GM19351 (cell line): ENCODE measurements around the gene RND2.
A peak's percentile ranks its signal among the peaks of the same experiment; 100 is the strongest.

Source experiments
- ATAC-seq: cut with Tn5 transposase; IDR thresholded peaks from one replicate; pipeline ENCODE4 v1.9.1; 2021; ENCODE audit warnings: mild to moderate bottlenecking, moderate library complexity; ENCODE audit not compliant: unreplicated experiment

Gene RND2

DNA sequence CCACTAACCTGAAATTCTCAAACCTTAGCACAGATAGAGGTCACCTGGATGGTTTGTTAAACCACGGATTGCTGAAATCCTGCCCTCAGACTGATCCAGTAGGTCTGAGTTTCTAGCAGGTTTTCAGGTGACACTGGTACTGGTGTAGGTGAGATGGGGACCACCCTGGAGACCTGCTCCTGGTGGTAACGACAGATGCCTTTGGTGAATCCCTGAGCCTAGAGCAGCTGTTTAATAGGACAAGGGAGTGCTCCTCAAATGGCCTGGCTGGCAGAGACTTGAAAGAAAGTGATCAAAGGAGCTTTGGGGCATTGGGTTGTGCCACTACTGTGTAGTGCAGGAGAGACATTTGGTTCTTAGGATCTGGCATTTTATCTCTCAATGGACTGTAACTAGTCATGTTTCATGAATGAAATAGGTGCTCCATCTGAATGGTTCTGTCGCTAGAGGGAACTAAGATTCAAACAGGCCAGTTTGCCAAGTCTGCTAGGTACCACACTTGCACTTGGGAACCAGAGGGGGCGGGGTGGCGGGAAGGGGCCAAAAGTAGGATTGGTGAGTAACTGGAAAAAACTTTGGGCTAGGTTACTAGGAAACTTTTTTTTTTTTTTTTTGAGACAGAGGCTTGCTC, 21.4 kb upstream of the RND2 start:
- ATAC-seq = no peak

GRCh38 chr17:43006639-43007551, 18.1 kb upstream of the RND2 start, which contains the start of gene IFI35:
Gene IFI35, plus strand, starts transcription at chr17:43006784. Its CDS starts 164 bp downstream, at chr17:43006948.
- ATAC-seq = peak; percentile 86

DNA sequence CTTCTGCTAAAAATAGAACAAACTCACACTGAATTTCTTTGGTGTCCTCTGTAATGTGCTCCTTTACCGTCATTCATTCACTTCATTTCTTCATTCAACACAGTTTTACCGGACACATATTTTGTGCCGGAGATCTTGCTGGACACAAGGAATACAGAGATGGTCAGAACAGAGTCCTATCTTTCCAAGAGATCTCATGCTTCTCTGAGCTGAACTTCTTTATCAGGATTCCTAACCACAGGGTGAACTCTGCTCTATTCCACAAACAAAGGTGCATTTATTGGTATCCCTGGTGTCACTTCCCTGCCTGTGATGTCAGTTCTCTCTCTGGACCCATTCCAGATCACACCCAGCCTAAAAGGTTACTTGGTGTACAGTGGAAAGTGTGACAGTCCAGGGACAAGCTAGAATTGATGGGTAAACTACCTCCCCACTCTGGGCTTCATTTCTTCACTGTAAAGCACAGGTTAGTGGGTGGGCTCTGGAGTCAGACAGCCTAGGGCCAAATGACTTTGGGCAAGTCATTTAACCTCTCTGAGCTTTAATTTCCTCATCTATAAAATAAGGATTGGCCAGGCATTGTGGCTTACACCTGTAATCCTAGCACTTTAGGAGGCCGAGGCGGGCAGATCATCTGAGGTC, 14.2 kb upstream of the RND2 start:
- ATAC-seq = no peak

DNA sequence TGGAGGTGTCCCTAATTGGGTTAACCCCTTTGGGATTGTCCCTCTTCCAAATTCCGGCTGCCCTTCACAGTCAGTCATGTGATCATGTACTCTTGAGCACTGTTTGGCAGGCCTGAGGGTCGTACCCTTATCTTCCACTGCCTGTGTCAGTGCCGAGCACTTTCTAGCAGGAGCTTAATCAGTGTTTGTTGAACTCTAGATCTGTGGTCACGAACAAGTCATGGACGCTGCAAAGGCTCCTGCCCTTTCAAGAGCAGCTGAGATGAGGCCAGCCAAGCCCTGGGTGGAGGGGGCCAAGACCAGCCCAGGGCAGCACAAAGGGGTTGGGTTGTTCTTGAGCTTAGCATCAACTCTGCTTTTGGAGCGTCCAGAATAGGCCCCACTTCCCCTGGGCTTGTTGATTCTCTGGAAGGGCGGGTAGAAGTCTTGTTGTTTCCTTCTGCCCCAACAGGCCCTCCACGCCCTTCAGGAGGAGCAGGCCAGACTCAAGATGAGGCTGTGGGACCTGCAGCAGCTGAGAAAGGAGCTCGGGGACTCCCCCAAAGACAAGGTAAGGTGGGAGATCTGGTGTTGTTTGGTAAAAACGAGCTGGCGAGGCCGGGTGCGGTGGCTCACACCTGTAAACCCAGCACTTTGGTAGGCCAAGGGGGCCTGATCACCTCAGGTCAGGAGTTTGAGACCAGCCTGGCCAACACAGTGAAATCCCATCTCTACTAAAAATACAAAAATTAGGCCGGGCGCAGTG, 13.1 kb upstream of the RND2 start:
- ATAC-seq = no peak

- no peak for ATAC-seq
These were observed 11.7 kb upstream of the RND2 start for GRCh38 chr17:43013296-43013695.

- no peak for ATAC-seq
These were observed 10.9 kb upstream of the RND2 start for GRCh38 chr17:43014020-43014648.

DNA sequence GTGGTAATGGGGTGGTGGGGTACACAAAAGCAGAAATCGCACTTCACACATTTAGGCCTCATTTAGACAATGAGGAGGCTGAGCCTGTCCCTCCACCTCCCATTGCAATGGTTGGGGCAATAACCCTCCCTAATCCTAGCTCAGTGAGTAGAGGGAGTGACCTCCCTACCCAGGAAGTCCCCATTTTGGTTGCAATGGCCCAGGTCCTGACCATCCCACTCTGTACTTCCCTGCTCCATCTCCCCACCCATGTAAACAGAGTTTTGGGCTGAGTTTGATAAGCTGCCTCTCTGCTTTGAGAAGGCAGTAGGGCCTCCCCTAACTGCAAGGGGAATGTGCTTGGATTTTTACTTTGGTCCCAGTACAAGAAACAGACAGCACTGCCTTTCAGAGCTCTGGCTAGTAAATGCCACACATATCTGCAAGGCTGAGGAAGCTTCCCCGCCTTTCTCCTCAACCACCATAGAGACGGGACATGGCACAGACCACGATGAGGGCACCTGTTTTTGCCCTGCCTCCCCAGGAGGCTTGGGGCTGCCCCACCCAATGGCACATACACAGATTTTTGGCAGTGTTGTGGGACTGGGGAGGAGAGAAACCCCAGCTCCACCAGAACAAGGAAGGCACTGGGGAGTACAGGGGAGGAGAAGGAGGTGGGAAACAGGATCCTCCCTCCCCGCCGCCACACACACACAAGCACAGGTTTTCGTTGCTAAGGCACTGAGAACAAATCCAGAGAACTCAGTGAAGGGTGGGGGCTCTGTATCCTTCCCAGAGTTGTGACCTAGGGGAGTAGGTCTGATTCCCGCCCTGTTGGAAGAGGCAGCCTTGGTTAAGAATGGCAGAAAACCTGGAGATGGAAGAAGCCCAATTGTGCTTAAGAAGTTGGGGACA, 10.1 kb upstream of the RND2 start:
- ATAC-seq = no peak

DNA sequence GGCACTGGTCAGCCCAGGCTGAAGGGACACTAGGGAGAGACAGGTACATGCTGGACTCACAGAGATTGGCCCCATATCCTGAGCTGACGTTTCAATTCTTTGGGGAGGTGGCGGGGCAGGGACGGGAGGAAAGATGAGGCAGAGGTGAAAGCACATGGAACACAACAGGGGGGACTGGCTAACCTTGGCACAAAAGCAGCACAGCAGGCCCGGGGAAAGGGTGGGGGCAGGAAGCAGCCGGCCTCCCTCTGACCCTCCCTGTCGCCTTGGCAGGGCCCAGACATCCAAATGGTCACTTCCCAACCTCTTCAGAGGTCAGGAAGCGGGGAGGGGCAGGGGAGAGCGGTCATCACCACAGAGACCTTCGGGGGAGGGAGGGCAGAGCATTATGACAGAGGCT, 9.5 kb upstream of the RND2 start:
- ATAC-seq = no peak

GRCh38 chr17:43016216-43016615, 8.8 kb upstream of the RND2 start:
- ATAC-seq = no peak

DNA sequence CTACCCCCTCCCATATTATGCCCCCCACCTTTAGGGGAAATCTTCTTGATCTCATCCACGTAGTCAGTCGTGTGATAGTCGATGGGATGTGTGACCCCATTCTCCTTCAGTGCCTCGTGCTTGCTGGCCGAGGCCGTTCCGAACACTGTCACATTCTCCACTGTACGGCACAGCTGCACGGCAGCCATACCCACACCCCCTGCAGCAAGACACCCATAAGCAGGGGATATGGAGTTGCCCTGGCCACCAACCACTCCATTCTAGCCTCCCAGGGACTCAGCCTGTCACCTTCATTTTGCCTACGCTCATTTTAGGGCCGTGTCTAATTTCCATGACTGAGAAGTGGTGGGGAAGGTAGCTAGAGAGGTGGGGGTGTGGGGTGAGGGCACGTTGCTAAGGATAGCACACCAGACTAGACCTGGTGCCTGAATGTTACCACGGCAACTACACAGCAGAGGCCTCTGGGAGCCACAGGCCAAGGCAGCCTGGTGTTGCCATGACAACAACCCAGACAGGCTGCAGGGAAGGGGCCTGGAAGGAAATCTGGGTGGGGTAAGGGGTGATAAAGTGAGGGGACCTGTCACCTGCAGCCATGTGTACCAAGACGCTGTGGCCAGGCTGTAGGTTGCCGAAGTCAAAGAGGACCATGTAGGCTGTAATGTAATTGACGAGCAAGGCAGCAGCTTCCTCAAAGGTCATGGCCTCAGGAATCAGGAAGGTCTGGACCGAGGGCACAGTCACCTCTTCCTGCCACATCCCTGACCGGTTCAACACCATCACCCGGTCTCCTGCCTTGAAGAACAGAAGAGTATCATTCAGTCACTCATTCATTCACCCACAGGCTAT, 6.8 kb upstream of the RND2 start:
- ATAC-seq = no peak

DNA sequence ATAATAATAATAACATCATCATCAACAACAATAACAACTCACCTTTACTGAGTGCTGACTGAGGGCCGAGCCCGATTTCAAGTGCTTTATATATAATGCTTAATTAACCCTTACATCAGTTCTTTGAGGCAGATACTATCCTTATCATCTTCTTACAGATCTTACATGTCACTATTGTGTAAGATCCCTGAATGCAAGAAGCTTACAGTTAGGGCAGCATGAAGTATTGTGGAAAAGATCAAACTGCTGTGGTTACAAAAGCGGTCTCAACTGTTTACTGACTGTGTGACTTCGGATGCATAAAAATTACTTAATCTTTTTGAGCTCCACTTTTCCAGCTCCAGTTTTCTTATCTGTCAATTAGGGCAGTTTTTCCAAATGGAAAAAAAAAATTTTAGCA, 6.1 kb upstream of the RND2 start:
- no peak for ATAC-seq

GRCh38 chr17:43019418-43019817, 5.6 kb upstream of the RND2 start:
- no peak for ATAC-seq

GRCh38 chr17:43020030-43020621, 4.9 kb upstream of the RND2 start:
- no peak for ATAC-seq

GRCh38 chr17:43020789-43021740, 4.0 kb upstream of the RND2 start:
- no peak for ATAC-seq

DNA sequence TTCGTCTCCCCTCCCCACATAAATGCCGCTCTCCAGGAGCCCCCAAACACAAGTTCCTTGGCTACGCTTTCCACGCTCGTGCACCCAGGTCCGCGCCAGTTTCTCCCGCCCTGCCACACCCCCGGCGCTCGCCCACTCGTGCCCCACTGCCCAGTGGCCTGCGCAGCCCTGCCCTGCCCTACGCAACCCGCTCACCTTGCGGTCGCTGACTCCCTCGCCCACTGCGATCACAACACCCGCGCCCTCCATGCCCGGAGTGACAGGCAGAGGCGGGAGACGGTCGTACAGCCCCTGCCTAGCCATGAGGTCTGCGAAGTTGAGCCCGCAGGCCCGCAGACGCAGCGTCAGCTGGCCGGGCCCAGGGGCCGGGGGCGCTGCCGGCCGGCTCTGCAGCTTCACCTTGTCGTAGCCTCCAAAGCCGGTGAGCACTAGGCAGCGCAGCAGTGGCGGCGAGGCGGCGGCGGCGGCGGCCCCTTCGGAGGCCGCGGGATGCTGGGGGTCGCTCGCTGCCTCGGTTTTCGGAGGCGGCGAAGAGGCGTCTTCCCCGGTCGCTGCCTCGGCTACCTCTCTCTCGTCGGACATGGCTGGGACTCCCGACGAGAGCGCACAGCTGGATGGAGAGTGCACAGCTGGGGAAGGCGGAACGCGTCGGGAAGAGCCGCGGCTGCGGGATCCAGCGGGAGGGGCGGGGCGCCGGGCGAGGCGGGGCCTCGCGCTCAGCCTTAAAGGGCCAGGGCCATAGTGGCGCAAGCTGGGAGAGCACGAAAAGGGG, 3.1 kb upstream of the RND2 start, which contains the start of gene VAT1:
Gene VAT1 (minus strand): TSS at position 645 of the 772 bp plus-strand sequence. CDS start 63 bp downstream, at position 582.
- no peak for ATAC-seq

GRCh38 chr17:43025290-43025657, 243 bp downstream of the RND2 start:
- ATAC-seq = no peak
